Lower leg skin (tissue), 4 donors: ENCODE measurements around the gene SLC4A2. TPM values are rescaled to one million over a fixed set of nuclear protein-coding genes. Genes with fewer than 3 reads are reported as not detected.

Experiments used
- DNase-seq, 2 donors: peaks; one replicate each; pipeline ENCODE4 v3.0.0-alpha.2; 2019; ENCODE audit warnings: low spot score in 2 of 2
- H3K4me3 ChIP-seq: fragments of 200-600 bp; sonication (generic); 2 replicates; pipeline ENCODE4 v1.5.1; 2017; ENCODE audit warnings: mild to moderate bottlenecking, low read depth; ENCODE audit not compliant: poor library complexity, severe bottlenecking
- POLR2A ChIP-seq, 2 donors: fragments of 450-650 bp; IDR thresholded peaks; one replicate each; pipeline ENCODE4 v1.6.1; 2016 to 2017; ENCODE audit warnings: antibody characterized with exemption in 2 of 2, mild to moderate bottlenecking in 1 of 2, moderate library complexity in 1 of 2
- WGBS, 2 donors: methylation state at CpG; one replicate each; pipeline ENCODE4 v1.1.5; 2018; 5-methylcytosine and 5-hydroxymethylcytosine counted together
- intact Hi-C: fragments of 100-400 bp; cut with DNase I; formaldehyde crosslinking; loops from one replicate; pipeline ENCODE4 v1.15.0; 2023; ENCODE audit warnings: low total_unique reads
- total RNA-seq, 4 donors: library from RNA; depleted of rRNA; stranded (reverse); fragments of >200 nt; gene quantifications; one replicate each; pipeline ENCODE4 v1.1.0, GENCODE V29; 2016
- TF ChIP-seq, protein P1 (sequence below), 3 donors: fragments of 450-650 bp; IDR thresholded peaks; one replicate each; pipeline ENCODE4 v1.5.1; 2016; ENCODE audit warnings: antibody characterized with exemption in 3 of 3, mild to moderate bottlenecking in 3 of 3, moderate library complexity in 2 of 3

SLC4A2 gene
- total RNA-seq, 4 donors from 2014 or later = 56.3 to 83.5 (median 67.7) TPM

GRCh38 chr7:151089893-151090730, 30.7 kb downstream of the SLC4A2 start:
- no peak for DNase-seq
- 72 to 76% methylated on average over 18 to 22 of the region's 22 CpGs for WGBS, 2 donors
- TF ChIP-seq, protein P1, sequence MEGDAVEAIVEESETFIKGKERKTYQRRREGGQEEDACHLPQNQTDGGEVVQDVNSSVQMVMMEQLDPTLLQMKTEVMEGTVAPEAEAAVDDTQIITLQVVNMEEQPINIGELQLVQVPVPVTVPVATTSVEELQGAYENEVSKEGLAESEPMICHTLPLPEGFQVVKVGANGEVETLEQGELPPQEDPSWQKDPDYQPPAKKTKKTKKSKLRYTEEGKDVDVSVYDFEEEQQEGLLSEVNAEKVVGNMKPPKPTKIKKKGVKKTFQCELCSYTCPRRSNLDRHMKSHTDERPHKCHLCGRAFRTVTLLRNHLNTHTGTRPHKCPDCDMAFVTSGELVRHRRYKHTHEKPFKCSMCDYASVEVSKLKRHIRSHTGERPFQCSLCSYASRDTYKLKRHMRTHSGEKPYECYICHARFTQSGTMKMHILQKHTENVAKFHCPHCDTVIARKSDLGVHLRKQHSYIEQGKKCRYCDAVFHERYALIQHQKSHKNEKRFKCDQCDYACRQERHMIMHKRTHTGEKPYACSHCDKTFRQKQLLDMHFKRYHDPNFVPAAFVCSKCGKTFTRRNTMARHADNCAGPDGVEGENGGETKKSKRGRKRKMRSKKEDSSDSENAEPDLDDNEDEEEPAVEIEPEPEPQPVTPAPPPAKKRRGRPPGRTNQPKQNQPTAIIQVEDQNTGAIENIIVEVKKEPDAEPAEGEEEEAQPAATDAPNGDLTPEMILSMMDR (IDR thresholded peaks at IDR 0.05) = no peak
- no peak for TF ChIP-seq POLR2A (IDR thresholded peaks at IDR 0.05)
- intact Hi-C loops = no loop called here
- no peak overlapping the region for H3K4me3 ChIP-seq

- H3K4me3 ChIP-seq = no peak overlapping the region
- intact Hi-C loops = no loop called here
- no peak for TF ChIP-seq POLR2A (IDR thresholded peaks at IDR 0.05)
- TF ChIP-seq, protein P1 (IDR thresholded peaks at IDR 0.05) = no peak
- 90 to 92% methylated on average over 7 of the region's 7 CpGs for WGBS, 2 donors
- DNase-seq = no peak
These were observed 31.6 kb downstream of the SLC4A2 start for GRCh38 chr7:151091003-151091402.

DNA sequence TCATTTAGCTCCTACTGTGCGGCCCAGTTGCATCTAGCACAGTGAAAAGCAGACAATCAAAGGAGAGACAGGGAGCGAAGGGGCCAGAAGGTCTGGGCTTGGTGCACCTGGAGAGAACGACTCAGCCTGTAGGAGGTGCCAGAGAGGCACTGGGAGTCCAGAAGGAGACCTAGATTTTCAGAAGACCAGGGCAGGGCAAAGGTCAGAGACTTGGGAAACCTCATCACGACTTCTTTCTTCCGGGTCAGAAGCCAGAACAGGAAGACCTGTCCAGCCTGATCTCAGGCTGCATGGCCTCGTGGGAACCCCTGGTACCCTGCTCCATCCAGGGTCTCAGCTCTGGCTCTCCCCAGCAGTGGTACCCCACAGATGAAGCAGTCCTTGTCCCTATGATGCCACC, 32.0 kb downstream of the SLC4A2 start:
- DNase-seq = no peak
- intact Hi-C loops = no loop called here
- WGBS, 2 donors = 56 to 58% methylated on average over 6 of the region's 6 CpGs

GRCh38 chr7:151091988-151092387, 32.6 kb downstream of the SLC4A2 start:
- 88 to 90% methylated on average over 14 of the region's 14 CpGs for WGBS, 2 donors
- no peak for DNase-seq
- no peak overlapping the region for H3K4me3 ChIP-seq
- intact Hi-C loops = no loop called here
- TF ChIP-seq, protein P1 (IDR thresholded peaks at IDR 0.05) = no peak
- TF ChIP-seq POLR2A (IDR thresholded peaks at IDR 0.05) = no peak

More for the DNA sequence above, 32.0 kb downstream of the SLC4A2 start:
- no peak overlapping the region for H3K4me3 ChIP-seq
- no peak for TF ChIP-seq POLR2A (IDR thresholded peaks at IDR 0.05)
- TF ChIP-seq, protein P1 (IDR thresholded peaks at IDR 0.05) = no peak

GRCh38 chr7:151093748-151094147, 34.4 kb downstream of the SLC4A2 start:
- DNase-seq = no peak
- TF ChIP-seq, protein P1 (IDR thresholded peaks at IDR 0.05) = no peak
- TF ChIP-seq POLR2A (IDR thresholded peaks at IDR 0.05) = no peak
- no peak overlapping the region for H3K4me3 ChIP-seq
- WGBS, 2 donors = 93 to 96% methylated on average over 5 to 6 of the region's 6 CpGs
- intact Hi-C loops = no loop called here
